HG03045 (cell line): Measurements from ENCODE around the gene SARNP.
"Not testable (repeated sequence)": the region's sequence is repeated elsewhere in the genome, so short reads cannot be mapped to it uniquely, and the experiment has no call there.

Experiments used
- ATAC-seq: cut with Tn5 transposase; IDR thresholded peaks from one replicate; pipeline ENCODE4 v1.9.1; 2021; ENCODE audit warnings: mild to moderate bottlenecking, moderate library complexity; ENCODE audit not compliant: unreplicated experiment

SARNP gene

DNA sequence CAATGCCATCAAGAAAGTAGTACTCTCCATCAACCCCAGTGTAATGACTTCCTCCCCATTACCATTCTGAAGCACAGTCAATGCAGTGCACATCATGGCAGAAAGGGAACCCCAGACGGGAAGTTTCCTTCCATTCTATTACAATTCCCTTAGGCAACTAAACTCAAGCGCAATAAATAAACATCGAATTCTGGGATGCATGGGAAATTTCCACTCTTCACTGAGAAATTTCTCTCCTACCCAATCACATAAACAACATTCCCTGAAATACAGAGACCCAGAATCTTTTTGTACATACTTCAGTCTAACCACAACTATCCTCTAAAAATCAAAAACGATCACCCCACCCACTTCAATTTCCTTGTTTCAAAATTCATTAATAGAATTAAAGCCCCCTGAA is 20.0 kb downstream of the SARNP start:
- ATAC-seq = no peak

DNA sequence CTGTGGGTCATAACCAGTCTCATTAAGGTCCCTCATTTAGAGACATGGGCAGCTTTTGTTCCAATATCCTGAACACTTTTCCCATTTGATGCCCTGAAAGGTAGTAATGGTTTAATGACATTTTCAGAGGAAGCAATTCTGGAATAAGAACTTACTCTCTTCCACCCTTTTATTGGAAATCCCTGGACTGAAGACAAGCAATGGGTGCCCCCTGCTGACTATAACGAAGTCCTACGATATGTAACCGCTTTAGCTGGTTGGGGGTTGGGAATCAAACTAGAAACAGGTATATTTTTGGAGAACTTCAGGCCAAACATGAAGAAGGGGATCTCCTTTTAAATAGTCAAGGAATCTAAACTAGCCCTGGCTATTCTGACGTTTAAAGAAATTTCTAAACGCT is 20.5 kb downstream of the SARNP start:
- no peak for ATAC-seq

DNA sequence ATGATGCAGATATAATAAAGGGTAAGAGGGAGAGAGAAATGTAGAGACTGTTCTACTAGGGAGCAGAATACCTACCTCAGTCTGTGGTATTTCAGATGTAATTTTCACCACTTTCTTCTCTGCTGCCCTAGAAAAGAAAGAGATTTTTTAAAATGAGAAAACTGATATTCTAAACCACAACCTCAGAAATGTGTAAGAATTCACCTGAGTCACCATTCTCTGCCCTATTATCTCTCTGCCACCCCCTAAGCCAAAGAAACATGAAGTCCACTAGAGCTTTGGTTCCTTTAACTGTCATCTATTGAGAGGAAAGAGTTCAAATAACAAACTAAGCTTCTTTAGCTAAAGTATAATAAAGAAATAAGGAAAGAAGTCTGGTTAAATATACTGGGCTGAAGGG is 21.6 kb downstream of the SARNP start:
- no peak for ATAC-seq

DNA sequence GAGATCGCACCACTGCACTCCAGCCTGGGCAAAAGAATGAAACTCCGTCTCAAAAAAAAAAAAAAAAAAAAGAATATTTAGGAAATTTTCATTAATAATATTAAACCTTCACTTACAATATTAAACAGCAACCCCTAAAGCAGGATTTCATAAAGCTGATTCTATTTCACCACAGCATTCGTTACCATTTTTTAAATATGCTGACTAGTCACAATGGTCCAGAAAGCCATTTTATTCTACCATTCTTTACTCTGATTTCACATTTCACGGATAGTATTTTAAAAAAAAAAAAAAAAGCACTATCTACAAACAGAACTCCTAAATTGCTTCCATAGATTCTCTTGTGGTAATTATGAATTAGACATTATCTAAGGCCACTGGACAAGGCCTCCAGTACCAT is 27.6 kb downstream of the SARNP start:
- ATAC-seq = no peak

DNA sequence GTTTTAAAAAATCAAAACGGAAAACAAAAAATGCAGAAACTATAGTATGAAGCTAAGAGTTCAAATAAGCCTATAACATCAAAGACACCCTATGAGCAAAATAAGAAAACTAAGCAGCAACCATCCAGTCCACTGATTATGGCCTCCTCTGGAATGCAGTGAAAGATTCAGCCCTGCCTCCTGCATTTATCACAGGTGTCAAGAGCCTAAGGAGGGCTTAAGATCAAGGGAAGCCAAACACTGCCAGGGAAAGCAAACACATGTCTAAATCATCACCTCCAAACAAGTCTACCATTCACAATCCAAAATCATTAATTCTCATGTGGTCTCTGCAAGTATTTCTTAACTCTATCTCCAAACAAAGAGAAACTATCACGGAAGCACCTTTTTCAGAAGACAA is 28.4 kb downstream of the SARNP start:
- ATAC-seq = no peak

DNA sequence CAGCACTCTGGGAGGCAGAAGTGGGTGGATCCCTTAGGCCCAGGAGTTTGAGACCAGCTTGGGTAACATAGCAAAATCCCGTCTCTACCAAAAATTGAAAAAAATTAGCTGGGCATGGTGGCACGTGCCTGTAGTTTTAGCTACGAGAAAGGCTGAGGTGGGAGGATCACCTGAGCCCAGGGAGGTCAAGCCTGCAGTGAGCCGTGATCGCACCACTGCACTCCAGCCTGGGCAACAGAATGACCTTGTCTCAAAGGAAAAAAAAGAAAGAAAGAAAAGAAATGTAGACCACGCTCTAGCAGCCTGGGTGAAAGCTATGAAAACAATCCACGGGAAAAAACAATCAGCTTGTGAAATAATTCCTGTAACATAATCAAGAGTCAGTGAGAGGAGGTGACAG is 29.0 kb downstream of the SARNP start:
- ATAC-seq = no peak

DNA sequence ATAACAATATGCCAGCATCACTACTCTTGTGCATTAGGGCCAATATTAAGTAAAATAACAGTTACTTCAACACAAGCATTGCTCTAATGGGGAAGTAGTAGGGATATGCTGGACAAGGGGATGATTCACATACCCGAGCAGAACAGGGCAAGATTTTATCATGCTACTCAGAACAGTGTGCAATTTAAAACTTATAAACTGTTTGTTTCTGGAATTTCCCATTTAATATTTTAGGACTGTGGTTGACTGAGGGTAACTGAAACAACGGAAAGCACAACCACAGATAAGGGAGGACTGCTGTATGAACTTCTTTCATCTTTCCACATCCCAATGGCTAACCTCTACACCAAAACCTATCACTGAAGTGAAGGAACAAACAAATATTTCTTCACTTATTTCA is 36.8 kb downstream of the SARNP start:
- no peak for ATAC-seq

DNA sequence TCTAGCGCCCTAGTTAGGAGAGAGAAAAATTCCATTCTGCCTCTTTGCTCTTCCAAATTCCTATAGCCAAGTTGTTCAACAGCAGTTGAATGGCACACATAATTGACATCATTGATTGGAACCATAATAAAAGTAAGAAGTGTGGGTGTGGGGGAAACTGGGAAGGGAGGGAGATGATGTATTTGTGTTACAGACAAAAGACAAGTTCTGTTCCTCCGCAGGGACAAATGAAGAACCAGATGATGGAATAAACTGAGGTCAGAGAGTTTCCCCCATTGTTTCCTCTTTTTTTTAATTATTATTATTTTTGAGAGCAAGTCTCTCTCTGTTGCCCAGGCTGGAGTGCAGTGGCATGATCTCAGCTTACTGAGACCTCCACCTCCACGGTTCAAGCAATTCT is 39.7 kb downstream of the SARNP start:
- no peak for ATAC-seq

DNA sequence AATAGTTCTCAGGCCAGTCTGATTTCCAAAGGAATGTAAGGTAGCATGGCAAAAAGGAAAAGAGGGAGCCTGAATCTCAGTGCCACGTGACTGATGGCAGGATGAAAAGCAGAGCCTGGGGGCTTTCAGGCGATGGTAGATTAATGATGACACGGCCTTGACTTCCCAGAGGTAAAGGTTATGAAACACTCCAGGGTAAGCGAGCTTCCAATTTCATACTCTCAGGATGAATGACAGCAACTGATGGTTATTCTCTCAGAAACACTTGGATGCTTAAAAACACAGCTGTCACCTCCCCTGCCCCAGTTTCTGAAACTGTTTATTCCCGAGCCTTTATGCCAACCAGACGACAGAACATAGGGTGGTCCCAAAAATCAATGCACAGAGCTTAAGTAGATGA is 45.8 kb downstream of the SARNP start:
- no peak for ATAC-seq

DNA sequence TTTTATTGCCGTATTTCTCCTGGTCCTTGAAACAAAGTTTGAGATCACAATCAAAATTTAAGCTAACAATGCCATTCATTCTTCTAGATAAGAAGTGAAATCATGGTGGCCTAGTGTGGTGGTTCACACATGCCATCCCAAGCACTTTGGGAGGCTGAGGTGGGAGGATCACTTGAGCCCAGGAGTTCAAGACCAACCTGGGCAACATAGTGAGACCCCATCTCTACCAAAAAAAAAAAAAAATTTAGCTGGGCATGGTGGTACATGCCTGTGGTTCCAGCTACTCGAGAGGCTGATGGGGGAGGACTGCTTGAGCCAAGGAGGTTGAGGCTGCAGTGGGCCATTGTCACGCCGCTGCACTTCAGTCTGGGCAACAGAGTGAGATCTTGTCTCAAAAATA is 50.4 kb downstream of the SARNP start:
- ATAC-seq = no peak

DNA sequence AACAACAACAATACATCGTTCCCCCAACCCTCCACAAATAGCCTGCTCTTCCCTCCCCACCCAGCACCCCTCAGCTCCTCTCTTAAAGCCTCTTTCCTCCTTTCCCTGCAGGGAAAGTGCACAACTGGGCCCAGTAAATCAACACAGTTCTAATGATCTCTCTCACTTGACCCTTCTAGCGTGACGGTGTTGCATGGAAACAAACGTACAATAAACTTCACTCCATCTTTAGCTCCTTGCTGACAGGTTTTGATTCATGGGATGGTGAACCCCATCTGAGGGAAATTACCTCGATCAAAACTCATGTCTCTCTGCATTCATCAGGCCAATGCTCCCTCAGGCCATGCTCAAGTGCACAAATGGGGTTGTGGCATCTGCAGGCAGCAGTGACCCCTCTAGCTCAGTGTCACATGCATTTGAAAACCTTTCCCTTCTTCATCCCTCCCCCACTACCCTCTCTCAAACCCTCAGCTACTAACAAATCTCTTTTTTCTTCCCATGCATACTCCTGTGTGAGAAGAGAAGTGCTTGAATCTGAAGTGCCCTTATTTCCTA is 51.7 kb downstream of the SARNP start:
- ATAC-seq = no peak

DNA sequence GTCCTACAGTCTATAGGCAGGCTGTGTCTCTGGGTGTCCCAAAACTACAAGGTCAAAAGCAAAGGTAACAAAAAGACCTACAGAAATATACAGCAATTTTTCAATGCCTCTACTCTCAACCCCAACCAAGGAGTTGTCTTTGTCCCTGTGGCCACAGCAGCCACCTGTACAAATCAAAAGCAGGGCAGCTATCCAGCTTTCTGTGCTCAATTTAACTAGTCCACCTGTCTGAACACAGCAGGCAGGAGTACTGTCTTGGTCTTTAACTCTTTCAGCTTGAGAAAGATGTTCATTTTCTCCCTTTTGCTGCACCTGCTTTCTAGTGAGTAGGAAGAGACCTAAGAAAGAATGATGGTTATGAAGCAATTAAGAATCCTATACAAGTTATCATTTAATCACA is 54.9 kb downstream of the SARNP start:
- ATAC-seq = no peak

DNA sequence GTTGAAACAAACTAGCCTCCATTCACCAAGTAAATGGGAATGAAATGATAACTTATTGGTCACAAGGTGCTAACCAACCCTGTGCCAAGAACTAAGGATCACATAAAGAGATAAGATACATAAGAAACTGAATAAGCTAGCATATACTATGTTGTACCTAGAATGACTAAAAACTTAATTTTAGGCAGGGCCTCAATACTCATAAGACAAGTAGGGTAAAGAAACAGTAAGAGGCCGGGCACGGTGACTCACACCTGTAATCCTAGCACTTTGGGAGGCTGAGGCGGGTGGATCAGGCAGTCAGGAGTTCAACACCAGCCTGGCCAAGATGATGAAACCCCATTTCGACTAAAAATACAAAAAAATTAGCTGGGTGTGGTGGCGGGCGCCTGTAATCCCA is 56.9 kb downstream of the SARNP start:
- no peak for ATAC-seq

DNA sequence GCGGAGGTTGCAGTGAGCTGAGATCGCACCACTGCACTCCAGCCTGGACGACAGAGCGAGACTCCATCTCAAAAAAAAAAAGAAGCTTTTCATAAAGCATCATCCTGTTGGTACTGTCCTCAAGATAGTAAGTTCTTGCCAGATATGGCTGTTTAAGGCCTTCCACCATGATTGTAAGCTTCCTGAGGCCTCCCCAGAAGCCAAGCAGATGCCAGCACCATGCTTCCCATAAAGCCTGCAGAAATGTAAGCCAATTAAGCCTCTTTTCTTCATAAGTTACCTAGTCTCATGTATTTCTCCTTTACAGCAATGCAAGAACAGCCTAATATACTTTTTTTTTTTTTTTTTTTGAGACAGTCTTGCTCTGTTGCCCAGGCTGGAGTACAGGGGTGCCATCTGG is 58.9 kb downstream of the SARNP start:
- ATAC-seq = not testable (repeated sequence)

DNA sequence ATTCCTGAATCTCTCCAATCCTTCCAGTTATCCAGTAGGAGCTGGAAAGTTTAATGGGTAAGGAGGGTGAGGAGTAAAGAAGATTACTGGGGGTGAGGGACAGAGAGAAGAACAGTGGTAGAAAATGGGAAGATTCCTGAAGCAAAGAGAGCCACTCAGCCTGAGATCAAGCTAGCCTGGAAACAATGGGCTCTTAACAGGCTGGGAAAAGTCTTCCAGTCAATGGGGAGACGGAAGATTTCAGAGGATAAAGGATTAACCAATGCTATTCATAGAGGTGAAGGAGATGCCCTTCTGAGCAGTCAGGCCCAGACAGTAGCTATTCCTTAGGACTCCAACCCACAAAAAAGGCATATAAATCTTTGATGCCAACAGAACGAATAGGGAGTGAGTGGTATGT is 59.8 kb downstream of the SARNP start:
- no peak for ATAC-seq

DNA sequence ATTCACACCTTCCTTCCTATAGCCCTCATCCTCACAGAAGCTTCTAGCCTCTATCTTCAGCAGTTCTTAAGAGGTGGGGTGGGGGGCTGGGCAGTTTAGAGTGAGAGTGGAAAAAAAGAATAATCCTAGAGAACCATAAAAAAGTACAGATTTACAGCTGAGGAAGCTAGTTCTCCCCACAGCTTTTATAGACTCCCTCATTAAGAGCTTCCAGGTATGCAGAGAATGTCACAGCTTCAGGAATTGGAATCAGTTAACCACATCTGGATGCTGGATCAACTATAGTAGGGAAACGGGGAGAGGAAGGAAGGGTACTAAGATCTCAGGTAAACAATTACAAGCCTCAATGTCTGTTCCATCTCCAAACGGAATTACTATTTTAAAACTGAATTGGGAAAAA is 62.3 kb downstream of the SARNP start:
- no peak for ATAC-seq

DNA sequence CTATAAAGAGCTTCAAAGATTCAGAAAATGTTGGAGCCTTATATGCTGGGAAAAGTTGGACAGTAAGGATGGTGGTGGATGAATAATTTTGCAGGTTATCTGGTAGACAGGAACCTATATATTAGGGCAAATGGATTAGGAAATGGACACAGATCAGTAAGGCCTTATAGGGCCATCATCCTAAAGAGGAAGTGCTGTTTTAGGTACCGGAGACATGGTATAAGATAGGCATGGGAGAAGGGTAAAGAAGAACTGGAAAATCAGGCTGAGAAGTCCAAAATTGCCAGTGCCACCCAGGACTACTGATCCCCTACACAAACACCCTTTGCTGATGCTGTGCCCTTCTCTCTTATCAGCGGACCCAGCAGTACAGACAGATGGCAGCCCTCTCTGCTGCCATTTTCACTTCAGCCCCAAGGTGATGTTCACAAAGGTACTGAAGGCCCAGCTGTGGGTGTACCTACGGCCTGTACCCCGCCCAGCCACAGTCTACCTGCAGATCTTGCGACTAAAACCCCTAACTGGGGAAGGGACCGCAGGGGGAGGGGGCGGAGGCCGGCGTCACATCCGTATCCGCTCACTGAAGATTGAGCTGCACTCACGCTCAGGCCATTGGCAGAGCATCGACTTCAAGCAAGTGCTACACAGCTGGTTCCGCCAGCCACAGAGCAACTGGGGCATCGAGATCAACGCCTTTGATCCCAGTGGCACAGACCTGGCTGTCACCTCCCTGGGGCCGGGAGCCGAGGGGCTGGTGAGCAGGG is 69.1 kb downstream of the SARNP start:
- no peak for ATAC-seq

DNA sequence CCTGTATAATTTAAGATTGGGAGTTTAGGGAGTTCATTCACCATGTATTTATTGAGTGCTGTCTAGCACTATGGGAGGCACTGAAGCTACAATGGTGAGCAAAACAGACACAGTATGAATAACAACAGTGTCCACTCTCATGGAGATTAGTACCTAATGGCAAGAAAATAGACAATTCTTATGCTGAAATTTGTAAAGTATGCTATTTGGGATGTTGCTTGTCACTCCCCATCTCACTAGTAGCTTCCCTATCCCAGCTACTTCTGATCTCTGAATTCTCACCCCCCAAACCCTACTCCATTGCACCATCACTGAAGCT is 70.7 kb downstream of the SARNP start:
- no peak for ATAC-seq

DNA sequence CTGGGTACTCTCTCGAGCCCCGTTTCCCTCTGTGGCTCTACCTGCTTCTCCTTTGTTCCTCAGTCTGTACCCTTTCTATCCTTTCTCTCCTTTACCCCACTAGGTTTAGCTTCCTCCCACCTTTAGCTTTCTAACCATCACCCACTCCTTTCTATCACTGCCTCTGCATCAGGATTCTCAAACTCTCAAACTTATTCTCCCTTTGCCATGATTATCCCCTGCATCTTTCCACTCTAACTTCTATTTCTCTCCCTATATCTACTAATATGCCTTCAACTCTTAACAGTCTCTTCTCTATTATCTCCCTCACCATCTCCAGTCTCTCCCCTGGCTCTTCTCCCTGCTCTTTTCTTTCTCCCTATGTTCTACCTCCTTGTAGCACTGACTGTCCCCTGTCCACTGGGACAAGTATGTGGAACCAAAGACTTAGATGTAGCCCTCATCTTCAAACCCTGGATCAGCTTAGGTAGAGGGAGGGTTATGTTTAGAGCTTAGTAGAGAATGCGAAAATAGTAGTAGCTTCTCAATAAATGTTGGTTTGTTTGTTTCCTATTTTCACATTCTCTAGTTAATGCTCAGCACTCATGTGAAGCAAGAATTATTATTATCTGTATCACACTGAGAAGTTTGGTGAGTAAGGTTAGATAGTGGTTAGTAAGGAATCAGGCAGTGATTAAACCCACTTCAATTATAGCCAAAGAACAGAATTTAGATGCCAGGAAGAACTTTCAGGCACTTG is 71.2 kb downstream of the SARNP start:
- no peak for ATAC-seq

DNA sequence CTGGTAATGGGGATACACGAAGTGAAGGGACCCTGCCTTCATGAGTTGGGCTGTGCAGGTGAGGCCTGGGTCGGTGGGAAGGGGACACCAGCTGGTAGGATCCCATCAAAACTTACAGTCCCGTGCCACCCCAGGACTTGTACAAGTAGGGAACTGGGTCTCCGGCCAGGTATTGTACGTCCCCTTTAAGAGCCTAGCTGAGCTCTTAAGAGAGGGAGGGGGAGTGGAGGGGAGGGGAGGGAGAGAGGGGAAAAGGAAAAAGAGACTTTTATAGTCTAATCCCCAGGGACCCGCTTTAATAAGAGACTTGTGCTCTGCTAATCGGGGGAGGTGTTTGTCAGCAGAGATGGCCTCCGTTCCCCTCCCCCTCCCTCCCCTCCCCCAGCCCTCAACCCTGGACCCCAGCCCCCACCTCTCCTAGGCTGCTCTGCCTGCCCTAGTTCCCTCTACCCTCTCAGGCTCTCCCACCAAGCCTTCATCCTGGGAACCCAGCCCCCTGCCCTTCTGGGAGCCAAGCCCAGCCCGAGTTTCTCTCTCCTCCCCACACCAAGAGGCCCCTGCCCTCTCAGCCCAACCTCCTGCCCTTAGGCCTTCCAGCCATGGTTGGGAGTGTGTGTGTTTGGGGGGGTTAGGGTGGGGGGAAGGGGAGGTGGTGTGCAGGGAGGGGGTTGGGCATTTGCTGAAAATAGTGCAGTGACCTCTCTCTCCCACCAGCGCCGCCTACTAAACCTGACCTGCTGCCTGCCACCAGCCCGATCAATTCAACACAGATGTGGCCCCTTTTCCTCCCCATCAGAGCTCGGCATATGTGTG is 72.0 kb downstream of the SARNP start:
- ATAC-seq = no peak

DNA sequence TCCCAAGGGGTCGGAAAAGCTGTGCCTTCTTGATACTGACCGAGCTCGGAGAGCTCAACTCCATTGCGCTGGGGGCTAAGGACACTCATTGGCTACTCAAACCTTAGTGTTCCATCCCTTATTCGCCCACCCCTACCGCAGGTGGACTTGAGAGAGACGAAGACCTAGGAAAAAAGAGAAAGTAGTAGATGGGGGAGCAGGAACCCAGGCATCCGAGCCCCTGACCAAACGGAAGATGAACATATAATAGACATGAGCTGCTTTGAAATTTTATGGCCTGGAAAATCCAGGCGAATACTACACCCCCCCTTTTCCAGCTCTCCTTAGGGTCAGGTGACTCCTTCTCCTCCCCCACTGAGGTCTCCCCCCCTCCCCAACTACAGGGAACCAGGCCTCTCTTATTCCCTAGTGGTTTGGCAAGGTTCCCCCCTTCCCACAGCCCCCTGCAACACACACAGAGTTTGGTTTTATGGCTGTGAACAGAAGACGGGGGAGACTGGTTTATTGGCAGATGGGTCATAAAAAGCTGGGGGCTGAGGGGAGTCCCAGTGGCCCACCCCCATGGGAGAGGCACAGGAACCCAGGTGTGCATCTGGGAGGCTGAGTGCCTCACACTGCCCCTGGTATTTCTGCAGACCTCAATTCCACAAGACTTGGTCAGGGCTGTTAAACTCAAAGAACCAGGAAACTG is 73.0 kb downstream of the SARNP start:
- ATAC-seq = no peak
